ENCODE measurements around the gene RLN2.
"Not testable (repeated sequence)": the region's sequence is repeated elsewhere in the genome, so short reads cannot be mapped to it uniquely, and the experiment has no call there.

GRCh38 chr9:5331276-5331675 is 26.8 kb upstream of the RLN2 start:
- TF ChIP-seq CTCF, POLR2A (IDR thresholded peaks at IDR 0.05): not testable (repeated sequence)

Data from uterus (tissue), 2 donors.